HL-60 (cell line): ENCODE data around the gene F2RL3.

Source experiments
- DNase-seq, 2 experiments: peaks; one replicate each; pipeline ENCODE4 v3.0.0-alpha.2; 2010 to 2020; ENCODE audit warnings: low read depth in 1 of 2, low spot score in 1 of 2
- H3K27ac ChIP-seq: fragments of 250-450 bp; sonication (Bioruptor Pico); replicated peaks from 2 replicates; pipeline ENCODE4 v1.5.1; 2020; ENCODE audit warnings: mild to moderate bottlenecking, moderate library complexity
- H3K27me3 ChIP-seq: fragments of 250-450 bp; sonication (Bioruptor Pico); 2 replicates; pipeline ENCODE4 v1.5.1; 2021; ENCODE audit warnings: mild to moderate bottlenecking, moderate library complexity; ENCODE audit not compliant: insufficient read depth, poor library complexity, severe bottlenecking
- H3K4me3 ChIP-seq: replicated peaks from 2 replicates; pipeline ENCODE4 v1.5.1; 2011; ENCODE audit warnings: mild to moderate bottlenecking, control low read depth, low read length; ENCODE audit not compliant: insufficient read depth
- GABPA ChIP-seq: IDR thresholded peaks from 2 replicates; pipeline ENCODE4 v1.6.1; 2012; ENCODE audit warnings: low read depth
- POLR2AphosphoS5 ChIP-seq: IDR thresholded peaks from 2 replicates; pipeline ENCODE4 v1.6.1; 2012; ENCODE audit warnings: low read depth
- SPI1 ChIP-seq: IDR thresholded peaks from 2 replicates; pipeline ENCODE4 v1.6.1; 2012; ENCODE audit warnings: low read depth, mild to moderate bottlenecking, borderline replicate concordance
- TF ChIP-seq, protein P1 (sequence below): IDR thresholded peaks from 2 replicates; pipeline ENCODE4 v1.6.1; 2012; ENCODE audit warnings: low read depth; ENCODE audit not compliant: insufficient replicate concordance
- TF ChIP-seq, protein P2 (sequence below): IDR thresholded peaks from one replicate; pipeline ENCODE4 v1.5.1; 2011; ENCODE audit warnings: low read length, control low read depth, inconsistent platforms; ENCODE audit not compliant: insufficient read depth

The F2RL3 gene

GRCh38 chr19:16851031-16851712 is 37.6 kb upstream of the F2RL3 start:
- TF ChIP-seq, protein P1, sequence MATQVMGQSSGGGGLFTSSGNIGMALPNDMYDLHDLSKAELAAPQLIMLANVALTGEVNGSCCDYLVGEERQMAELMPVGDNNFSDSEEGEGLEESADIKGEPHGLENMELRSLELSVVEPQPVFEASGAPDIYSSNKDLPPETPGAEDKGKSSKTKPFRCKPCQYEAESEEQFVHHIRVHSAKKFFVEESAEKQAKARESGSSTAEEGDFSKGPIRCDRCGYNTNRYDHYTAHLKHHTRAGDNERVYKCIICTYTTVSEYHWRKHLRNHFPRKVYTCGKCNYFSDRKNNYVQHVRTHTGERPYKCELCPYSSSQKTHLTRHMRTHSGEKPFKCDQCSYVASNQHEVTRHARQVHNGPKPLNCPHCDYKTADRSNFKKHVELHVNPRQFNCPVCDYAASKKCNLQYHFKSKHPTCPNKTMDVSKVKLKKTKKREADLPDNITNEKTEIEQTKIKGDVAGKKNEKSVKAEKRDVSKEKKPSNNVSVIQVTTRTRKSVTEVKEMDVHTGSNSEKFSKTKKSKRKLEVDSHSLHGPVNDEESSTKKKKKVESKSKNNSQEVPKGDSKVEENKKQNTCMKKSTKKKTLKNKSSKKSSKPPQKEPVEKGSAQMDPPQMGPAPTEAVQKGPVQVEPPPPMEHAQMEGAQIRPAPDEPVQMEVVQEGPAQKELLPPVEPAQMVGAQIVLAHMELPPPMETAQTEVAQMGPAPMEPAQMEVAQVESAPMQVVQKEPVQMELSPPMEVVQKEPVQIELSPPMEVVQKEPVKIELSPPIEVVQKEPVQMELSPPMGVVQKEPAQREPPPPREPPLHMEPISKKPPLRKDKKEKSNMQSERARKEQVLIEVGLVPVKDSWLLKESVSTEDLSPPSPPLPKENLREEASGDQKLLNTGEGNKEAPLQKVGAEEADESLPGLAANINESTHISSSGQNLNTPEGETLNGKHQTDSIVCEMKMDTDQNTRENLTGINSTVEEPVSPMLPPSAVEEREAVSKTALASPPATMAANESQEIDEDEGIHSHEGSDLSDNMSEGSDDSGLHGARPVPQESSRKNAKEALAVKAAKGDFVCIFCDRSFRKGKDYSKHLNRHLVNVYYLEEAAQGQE, result no peak
- TF ChIP-seq, protein P2, sequence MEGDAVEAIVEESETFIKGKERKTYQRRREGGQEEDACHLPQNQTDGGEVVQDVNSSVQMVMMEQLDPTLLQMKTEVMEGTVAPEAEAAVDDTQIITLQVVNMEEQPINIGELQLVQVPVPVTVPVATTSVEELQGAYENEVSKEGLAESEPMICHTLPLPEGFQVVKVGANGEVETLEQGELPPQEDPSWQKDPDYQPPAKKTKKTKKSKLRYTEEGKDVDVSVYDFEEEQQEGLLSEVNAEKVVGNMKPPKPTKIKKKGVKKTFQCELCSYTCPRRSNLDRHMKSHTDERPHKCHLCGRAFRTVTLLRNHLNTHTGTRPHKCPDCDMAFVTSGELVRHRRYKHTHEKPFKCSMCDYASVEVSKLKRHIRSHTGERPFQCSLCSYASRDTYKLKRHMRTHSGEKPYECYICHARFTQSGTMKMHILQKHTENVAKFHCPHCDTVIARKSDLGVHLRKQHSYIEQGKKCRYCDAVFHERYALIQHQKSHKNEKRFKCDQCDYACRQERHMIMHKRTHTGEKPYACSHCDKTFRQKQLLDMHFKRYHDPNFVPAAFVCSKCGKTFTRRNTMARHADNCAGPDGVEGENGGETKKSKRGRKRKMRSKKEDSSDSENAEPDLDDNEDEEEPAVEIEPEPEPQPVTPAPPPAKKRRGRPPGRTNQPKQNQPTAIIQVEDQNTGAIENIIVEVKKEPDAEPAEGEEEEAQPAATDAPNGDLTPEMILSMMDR, result no peak
- TF ChIP-seq GABPA, result no peak
- TF ChIP-seq SPI1, result no peak
- no peak for TF ChIP-seq POLR2AphosphoS5
- DNase-seq, result no peak
- H3K27ac ChIP-seq, result no peak overlapping the region
- no peak overlapping the region for H3K4me3 ChIP-seq
- no peaks in the 10 kb centered on the region for H3K27me3 ChIP-seq

DNA sequence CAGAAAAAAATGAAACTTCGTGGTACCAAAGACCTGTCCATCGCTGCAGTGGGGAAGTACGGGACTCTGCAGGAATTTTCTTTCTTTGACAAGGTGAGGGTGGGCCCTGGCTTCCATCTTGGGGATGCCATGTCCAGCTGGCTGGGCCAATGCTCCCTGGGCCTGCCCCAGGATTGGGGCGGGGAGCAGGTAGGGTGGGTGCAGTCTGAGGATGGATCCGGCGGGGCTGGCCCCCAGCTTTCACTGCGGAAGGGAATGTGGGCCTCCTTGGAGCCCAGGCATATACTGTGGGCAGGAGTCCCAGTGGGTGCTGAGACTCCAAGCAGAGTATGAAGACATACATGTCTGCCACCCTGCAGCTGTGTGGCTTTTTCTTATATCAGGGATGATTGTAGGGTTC is 35.7 kb upstream of the F2RL3 start:
- no peak overlapping the region for H3K27ac ChIP-seq
- TF ChIP-seq SPI1, result no peak
- TF ChIP-seq POLR2AphosphoS5, result no peak
- TF ChIP-seq, protein P2, result no peak
- TF ChIP-seq GABPA, result no peak
- TF ChIP-seq, protein P1, result no peak
- no peak overlapping the region for H3K4me3 ChIP-seq
- no peak for DNase-seq
- H3K27me3 ChIP-seq, result no peaks in the 10 kb centered on the region

- Histone ChIP-seq H3K27ac (no peak overlapping the region), H3K4me3 (no peak overlapping the region), H3K27me3 (no peaks in the 10 kb centered on the region)
- DNase-seq, result no peak
- TF ChIP-seq GABPA (no peak), SPI1 (no peak), POLR2AphosphoS5 (no peak)
- TF ChIP-seq, protein P2, result no peak
- TF ChIP-seq, protein P1, result no peak
These were observed 32.7 kb upstream of the F2RL3 start for GRCh38 chr19:16856091-16856490.
